K562 treated with DMSO at 1 percent for 4 hours (cell line): ENCODE measurements around the gene LPCAT2. TPM values are rescaled to one million over a fixed set of nuclear protein-coding genes. Genes with fewer than 3 reads are reported as not detected.

Experiments
- total RNA-seq: library from RNA; unstranded; fragments of 300-600 nt; gene quantifications from 2 replicates; pipeline ENCODE4 v1.2.3, GENCODE V29; 2022; ENCODE audit not compliant: insufficient read depth

The LPCAT2 gene, protein sequence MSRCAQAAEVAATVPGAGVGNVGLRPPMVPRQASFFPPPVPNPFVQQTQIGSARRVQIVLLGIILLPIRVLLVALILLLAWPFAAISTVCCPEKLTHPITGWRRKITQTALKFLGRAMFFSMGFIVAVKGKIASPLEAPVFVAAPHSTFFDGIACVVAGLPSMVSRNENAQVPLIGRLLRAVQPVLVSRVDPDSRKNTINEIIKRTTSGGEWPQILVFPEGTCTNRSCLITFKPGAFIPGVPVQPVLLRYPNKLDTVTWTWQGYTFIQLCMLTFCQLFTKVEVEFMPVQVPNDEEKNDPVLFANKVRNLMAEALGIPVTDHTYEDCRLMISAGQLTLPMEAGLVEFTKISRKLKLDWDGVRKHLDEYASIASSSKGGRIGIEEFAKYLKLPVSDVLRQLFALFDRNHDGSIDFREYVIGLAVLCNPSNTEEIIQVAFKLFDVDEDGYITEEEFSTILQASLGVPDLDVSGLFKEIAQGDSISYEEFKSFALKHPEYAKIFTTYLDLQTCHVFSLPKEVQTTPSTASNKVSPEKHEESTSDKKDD
- 8.5 and 9.5 TPM in 2 replicates for total RNA-seq

DNA sequence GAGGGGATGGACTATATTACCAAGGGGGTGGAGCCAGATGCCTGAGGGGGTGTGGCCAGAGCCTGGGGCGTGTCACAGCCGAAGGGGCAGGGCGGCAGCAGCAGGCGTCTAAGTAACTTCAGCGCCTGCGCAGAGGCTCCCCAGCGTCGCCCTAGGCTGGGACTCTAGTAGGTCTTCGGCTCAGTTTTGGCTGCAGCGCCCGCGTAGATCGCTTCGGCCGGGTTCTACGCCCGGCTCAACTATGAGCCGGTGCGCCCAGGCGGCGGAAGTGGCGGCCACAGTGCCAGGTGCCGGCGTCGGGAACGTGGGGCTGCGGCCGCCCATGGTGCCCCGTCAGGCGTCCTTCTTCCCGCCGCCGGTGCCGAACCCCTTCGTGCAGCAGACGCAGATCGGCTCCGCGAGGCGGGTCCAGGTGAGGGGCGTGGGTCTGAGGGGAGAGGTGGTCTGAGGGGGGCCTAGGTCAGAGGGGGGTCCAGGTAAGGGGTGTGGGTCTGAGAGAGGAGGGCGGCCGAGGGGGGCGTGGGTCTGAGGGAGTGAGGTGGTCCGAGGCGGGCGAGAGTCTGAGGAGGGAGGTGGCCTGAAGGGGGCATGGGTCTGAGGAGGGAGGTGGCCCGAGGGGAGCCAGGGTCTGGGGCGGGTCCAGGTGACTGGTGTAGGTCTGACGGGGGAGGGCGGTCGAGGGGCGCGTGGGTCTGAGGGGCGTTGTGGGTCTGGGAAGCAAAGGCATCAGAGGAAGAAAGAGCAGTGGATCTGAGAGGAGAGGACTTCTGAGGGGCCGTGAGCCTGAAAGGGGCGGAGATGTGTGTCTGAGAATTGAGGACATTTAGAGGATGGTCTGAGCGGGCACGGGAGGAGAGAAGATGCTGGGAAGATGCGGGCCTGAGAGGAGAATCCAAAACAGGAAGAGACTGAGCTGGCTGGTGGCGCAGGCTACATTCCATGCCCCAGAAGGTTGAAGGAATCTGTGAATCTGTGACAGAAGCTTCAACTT, at the start of gene LPCAT2:
TSS of gene LPCAT2 (plus strand) at position 132 of the 991 bp plus-strand sequence. CDS start at position 242, 110 bp downstream.

GRCh38 chr16:55478827-55479429, 29.9 kb upstream of the LPCAT2 start, which contains the start of gene MMP2:
MMP2 (plus strand) TSS chr16:55479198; CDS start chr16:55479480, 282 bp downstream.

GRCh38 chr16:55566432-55567175, 57.7 kb downstream of the LPCAT2 start, which contains the start of gene CAPNS2:
CAPNS2 (plus strand) TSS chr16:55566684; CDS start chr16:55566757, 73 bp downstream.

Other genes starting within 250 kb of the LPCAT2 start
- gene IRX6, start 184.9 kb upstream of the LPCAT2 start, total RNA-seq: 0.64 TPM in 1 of 2 replicates, not detected in the other
- not detected in 2 replicates for gene MMP2, start 29.9 kb upstream of the LPCAT2 start, total RNA-seq
- not detected in 2 replicates for gene CAPNS2, start 57.6 kb downstream of the LPCAT2 start, total RNA-seq
- not detected in 2 replicates for gene SLC6A2, start 146.9 kb downstream of the LPCAT2 start, total RNA-seq